HTR-8/SVneo (cell line): Measurements from ENCODE around the gene DHRS3.

Experiments used
- DNase-seq: peaks from one replicate; pipeline ENCODE4 v3.0.0; 2011; ENCODE audit warnings: low spot score, mixed read lengths; ENCODE audit not compliant: insufficient read length
- FAIRE-seq: peaks from 2 replicates; lab custom pipeline; 2011; peaks lifted over from hg19 to GRCh38; lab: Jason Lieb, UNC

DHRS3 gene

GRCh38 chr1:12618965-12619791 lies 1.2 kb upstream of the DHRS3 start:
- peak; percentile 85 for DNase-seq
- peak; percentile 33 for FAIRE-seq

GRCh38 chr1:12618661-12618964 lies 603 bp upstream of the DHRS3 start:
- no peak for FAIRE-seq

GRCh38 chr1:12617511-12617900 lies 504 bp downstream of the DHRS3 start:
- DNase-seq (no peak), FAIRE-seq (no peak)

More at GRCh38 chr1:12618661-12618964, 603 bp upstream of the DHRS3 start:
- no peak for DNase-seq

GRCh38 chr1:12616709-12617373 lies 1.2 kb downstream of the DHRS3 start:
- FAIRE-seq: no peak
- DNase-seq: no peak

- DNase-seq (no peak), FAIRE-seq (peak; percentile 20)
Measured at GRCh38 chr1:12615865-12616708, 1.9 kb downstream of the DHRS3 start.

GRCh38 chr1:12615159-12615864 lies 2.7 kb downstream of the DHRS3 start:
- no peak for FAIRE-seq
- DNase-seq: no peak

GRCh38 chr1:12614402-12615158 lies 3.4 kb downstream of the DHRS3 start:
- FAIRE-seq (no peak), DNase-seq (no peak)

GRCh38 chr1:12613180-12613579 lies 4.8 kb downstream of the DHRS3 start:
- DNase-seq: no peak
- FAIRE-seq: no peak

GRCh38 chr1:12610941-12611340 lies 7.1 kb downstream of the DHRS3 start:
- DNase-seq: no peak
- FAIRE-seq: no peak

GRCh38 chr1:12610305-12610935 lies 7.6 kb downstream of the DHRS3 start:
- DNase-seq (no peak), FAIRE-seq (no peak)

- FAIRE-seq (no peak), DNase-seq (no peak)
Measured at GRCh38 chr1:12609469-12610003, 8.5 kb downstream of the DHRS3 start.

GRCh38 chr1:12608311-12608957 lies 9.6 kb downstream of the DHRS3 start:
- DNase-seq (no peak), FAIRE-seq (no peak)

GRCh38 chr1:12607263-12607662 lies 10.7 kb downstream of the DHRS3 start:
- no peak for DNase-seq
- FAIRE-seq: no peak

GRCh38 chr1:12604986-12605385 lies 13.0 kb downstream of the DHRS3 start:
- peak; percentile 13 for FAIRE-seq
- DNase-seq: no peak

GRCh38 chr1:12604114-12604874 lies 13.7 kb downstream of the DHRS3 start:
- DNase-seq (peak; percentile 84), FAIRE-seq (peak; percentile 79)

GRCh38 chr1:12603224-12603623 lies 14.8 kb downstream of the DHRS3 start:
- FAIRE-seq (no peak), DNase-seq (no peak)

GRCh38 chr1:12602659-12603024 lies 15.4 kb downstream of the DHRS3 start:
- no peak for DNase-seq
- no peak for FAIRE-seq
